Activated CD8-positive, alpha-beta T cell treated with anti-CD3 and anti-CD28 coated beads, Interleukin-2, amount 10 ng/mL, durations not matched to agents 7 days and 5 days (primary cell): ENCODE measurements around the gene MYMX. TPM values are rescaled to one million over a fixed set of nuclear protein-coding genes. Genes with fewer than 3 reads are reported as not detected.

Source experiments
- total RNA-seq, 2 experiments: library from RNA; stranded (reverse); gene quantifications; one replicate each; pipeline ENCODE4 v1.2.3, GENCODE V29; 2021

The MYMX gene
- total RNA-seq, 2 experiments from 2014 or later = not detected

Other genes starting within 250 kb of the MYMX start
- gene MRPL14, start 89.5 kb upstream of the MYMX start, total RNA-seq = 10 to 100 TPM; 57.3 to 60.9 TPM
- 10 to 100 TPM; 15.5 to 17.9 TPM for gene TMEM63B, start 89.4 kb upstream of the MYMX start, total RNA-seq
- under 1 TPM; 0.58 to 0.70 TPM for gene CAPN11, start 58.1 kb upstream of the MYMX start, total RNA-seq
- 10 to 100 TPM; 49.2 to 53.4 TPM for gene SLC29A1, start 6.7 kb downstream of the MYMX start, total RNA-seq
- gene HSP90AB1, start 30.2 kb downstream of the MYMX start, total RNA-seq = 100 to 1,000 TPM; 741 to 755 TPM
- gene SLC35B2, start 40.6 kb downstream of the MYMX start, total RNA-seq = 10 to 100 TPM; 31.6 to 32.8 TPM
- 10 to 100 TPM; 14.1 to 16.9 TPM for gene NFKBIE, start 48.6 kb downstream of the MYMX start, total RNA-seq
- not detected for gene TMEM151B, start 53.5 kb downstream of the MYMX start, total RNA-seq
- gene AARS2, start 96.4 kb downstream of the MYMX start, total RNA-seq = 10 to 100 TPM; 19.4 to 20.5 TPM
- not detected for gene SPATS1, start 125.7 kb downstream of the MYMX start, total RNA-seq
- gene CDC5L, start 170.8 kb downstream of the MYMX start, total RNA-seq = 10 to 100 TPM; 22.6 to 22.7 TPM